Keratinocyte (primary cell): Measurements from ENCODE around the gene DSCAML1. TPM values are rescaled to one million over a fixed set of nuclear protein-coding genes. Genes with fewer than 3 reads are reported as not detected.

Experiments
- DNase-seq: peaks from one replicate; pipeline ENCODE4 v3.0.0-alpha.2; 2011; ENCODE audit warnings: low read depth, missing footprints, low spot score
- FAIRE-seq: peaks from 2 replicates; lab custom pipeline; 2011; peaks lifted over from hg19 to GRCh38; lab: Jason Lieb, UNC
- H2AFZ ChIP-seq: 2 replicates; pipeline ENCODE4 v1.6.0; 2012; ENCODE audit warnings: low read length, control low read depth, inconsistent platforms; ENCODE audit not compliant: control insufficient read depth
- H3K27ac ChIP-seq: 2 replicates; pipeline ENCODE4 v1.5.1; 2011; ENCODE audit warnings: low read length; ENCODE audit not compliant: control insufficient read depth, insufficient read depth
- H3K27me3 ChIP-seq: 3 replicates; pipeline ENCODE4 v1.6.0; 2011; ENCODE audit warnings: low read length; ENCODE audit not compliant: control insufficient read depth, insufficient read depth; ENCODE audit errors: extremely low read depth
- H3K36me3 ChIP-seq, 2 experiments: 2 replicates in 1 of 2; 3 replicates in 1 of 2; pipeline ENCODE4 v1.5.1; 2011; ENCODE audit warnings: low read length in 2 of 2, mild to moderate bottlenecking in 1 of 2; ENCODE audit not compliant: control insufficient read depth in 2 of 2, insufficient read depth in 2 of 2; ENCODE audit errors: extremely low read depth in 1 of 2
- H3K4me1 ChIP-seq: 3 replicates; pipeline ENCODE4 v1.5.1; 2011; ENCODE audit warnings: low read length; ENCODE audit not compliant: control insufficient read depth, insufficient read depth; ENCODE audit errors: extremely low read depth
- H3K4me2 ChIP-seq: 3 replicates; pipeline ENCODE4 v1.6.0; 2011; ENCODE audit warnings: low read depth, low read length; ENCODE audit not compliant: control insufficient read depth, insufficient read depth; ENCODE audit errors: extremely low read depth
- H3K4me3 ChIP-seq, 3 experiments: fragments of 200-600 bp in 1 of 3; sonication (generic) in 1 of 3; 2 replicates in 2 of 3; 3 replicates in 1 of 3; pipeline ENCODE4 v1.5.1; 2011 to 2016; ENCODE audit warnings: low read length in 3 of 3, mild to moderate bottlenecking in 3 of 3, control low read depth in 2 of 3, inconsistent platforms in 1 of 3, low read depth in 1 of 3, mixed read lengths in 1 of 3, mixed run types in 1 of 3, moderate library complexity in 1 of 3; ENCODE audit not compliant: control insufficient read depth in 2 of 3, insufficient read depth in 2 of 3; ENCODE audit errors: extremely low read depth in 1 of 3
- H3K79me2 ChIP-seq: 2 replicates; pipeline ENCODE4 v1.6.0; 2012; ENCODE audit warnings: low read length; ENCODE audit not compliant: control insufficient read depth, insufficient read depth
- H3K9ac ChIP-seq: 3 replicates; pipeline ENCODE4 v1.6.0; 2011; ENCODE audit warnings: low read length; ENCODE audit not compliant: control insufficient read depth, insufficient read depth; ENCODE audit errors: extremely low read depth
- H3K9me1 ChIP-seq: 3 replicates; pipeline ENCODE4 v1.6.0; 2011; ENCODE audit warnings: low read length; ENCODE audit not compliant: control insufficient read depth, insufficient read depth; ENCODE audit errors: extremely low read depth
- H3K9me3 ChIP-seq: 2 replicates; pipeline ENCODE4 v1.5.1; 2012; ENCODE audit warnings: low read depth, low read length; ENCODE audit not compliant: control insufficient read depth
- H4K20me1 ChIP-seq: 3 replicates; pipeline ENCODE4 v1.6.0; 2011; ENCODE audit warnings: low read length; ENCODE audit not compliant: control insufficient read depth, insufficient read depth; ENCODE audit errors: extremely low read depth
- EZH2 ChIP-seq: IDR thresholded peaks from one replicate; pipeline ENCODE4 v1.6.1; 2012; ENCODE audit warnings: inconsistent platforms, mild to moderate bottlenecking, low read length, moderate library complexity
- dilution Hi-C: fragments of 300-500 bp; cut with MboI; formaldehyde crosslinking; loops from one replicate; pipeline ENCODE4 v1.7.0; 2020; ENCODE audit warnings: low sequenced_read_pairs; ENCODE audit not compliant: extremely low pct_ligation_motif_present
- polyA plus RNA-seq, 5 experiments: library from polyadenylated mRNA; depleted of rRNA in 3 of 5; stranded (reverse) in 3 of 5; stranded (forward) in 1 of 5; unstranded in 1 of 5; fragments of >200 nt; gene quantifications; 1 replicate in 1 of 5; 2 replicates in 3 of 5; 3 replicates in 1 of 5; pipeline versions ENCODE4 v1.2.1 to v1.2.3, GENCODE V29; 2011 to 2012; ENCODE audit warnings: missing spikeins in 2 of 5, low read depth in 1 of 5, low replicate concordance in 1 of 5
- TF ChIP-seq, protein P1 (sequence below), 3 experiments: IDR thresholded peaks in 1 of 3; conservative IDR thresholded peaks in 1 of 3; optimal IDR thresholded peaks in 1 of 3; 2 replicates in 2 of 3; 3 replicates in 1 of 3; pipeline versions ENCODE3 to v1.5.1; 2011; ENCODE audit warnings: low read length in 3 of 3, mild to moderate bottlenecking in 3 of 3, moderate library complexity in 2 of 3, control low read depth in 1 of 3, inconsistent platforms in 1 of 3; ENCODE audit not compliant: insufficient read depth in 2 of 3; ENCODE audit errors: extremely low read depth in 1 of 3

DSCAML1 gene
- polyA plus RNA-seq, 1 donor (not counting 4 experiments of a cell fraction or from before 2014, with no cell fraction given) = not detected

- H3K9ac ChIP-seq = no peak overlapping the region
- no peaks in the 10 kb centered on the region for H3K4me1 ChIP-seq
- no peaks in the 10 kb centered on the region for H4K20me1 ChIP-seq
- no peak overlapping the region for H3K4me2 ChIP-seq
- H3K9me1 ChIP-seq = no peaks in the 10 kb centered on the region
- FAIRE-seq = no peak
- H3K9me3 ChIP-seq = no peaks in the 10 kb centered on the region
- no peak overlapping the region for H3K4me3 ChIP-seq
- H3K79me2 ChIP-seq = no peaks in the 10 kb centered on the region
- TF ChIP-seq EZH2 = no peak
- TF ChIP-seq, protein P1, sequence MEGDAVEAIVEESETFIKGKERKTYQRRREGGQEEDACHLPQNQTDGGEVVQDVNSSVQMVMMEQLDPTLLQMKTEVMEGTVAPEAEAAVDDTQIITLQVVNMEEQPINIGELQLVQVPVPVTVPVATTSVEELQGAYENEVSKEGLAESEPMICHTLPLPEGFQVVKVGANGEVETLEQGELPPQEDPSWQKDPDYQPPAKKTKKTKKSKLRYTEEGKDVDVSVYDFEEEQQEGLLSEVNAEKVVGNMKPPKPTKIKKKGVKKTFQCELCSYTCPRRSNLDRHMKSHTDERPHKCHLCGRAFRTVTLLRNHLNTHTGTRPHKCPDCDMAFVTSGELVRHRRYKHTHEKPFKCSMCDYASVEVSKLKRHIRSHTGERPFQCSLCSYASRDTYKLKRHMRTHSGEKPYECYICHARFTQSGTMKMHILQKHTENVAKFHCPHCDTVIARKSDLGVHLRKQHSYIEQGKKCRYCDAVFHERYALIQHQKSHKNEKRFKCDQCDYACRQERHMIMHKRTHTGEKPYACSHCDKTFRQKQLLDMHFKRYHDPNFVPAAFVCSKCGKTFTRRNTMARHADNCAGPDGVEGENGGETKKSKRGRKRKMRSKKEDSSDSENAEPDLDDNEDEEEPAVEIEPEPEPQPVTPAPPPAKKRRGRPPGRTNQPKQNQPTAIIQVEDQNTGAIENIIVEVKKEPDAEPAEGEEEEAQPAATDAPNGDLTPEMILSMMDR (optimal IDR thresholded peaks at IDR 0.05 in 1 of 3, IDR thresholded peaks at IDR 0.05 in 1 of 3, conservative IDR thresholded peaks at IDR 0.05 in 1 of 3; ENCODE audit: extremely low read depth in 1 of 3, insufficient read depth in 2 of 3, low read length in 3 of 3) = no peak
- no peak overlapping the region for H3K27ac ChIP-seq
- H2AFZ ChIP-seq = no peak overlapping the region
- no peak for DNase-seq
- H3K27me3 ChIP-seq = peaks cover 7% of the 10 kb centered on the region
- dilution Hi-C loops = no loop called here
- no peaks in the 10 kb centered on the region for H3K36me3 ChIP-seq
Observed at GRCh38 chr11:117705866-117706265, 91.2 kb downstream of the DSCAML1 start.

GRCh38 chr11:117704395-117705100 lies 92.5 kb downstream of the DSCAML1 start:
- Histone ChIP-seq H3K4me3 (no peak overlapping the region), H3K27ac (no peak overlapping the region), H2AFZ (no peak overlapping the region), H3K27me3 (peaks cover 4% of the 10 kb centered on the region), H3K79me2 (no peaks in the 10 kb centered on the region), H3K9me1 (no peaks in the 10 kb centered on the region), H3K9me3 (no peaks in the 10 kb centered on the region), H3K36me3 (no peaks in the 10 kb centered on the region), H4K20me1 (no peaks in the 10 kb centered on the region), H3K4me2 (no peak overlapping the region), H3K4me1 (no peaks in the 10 kb centered on the region), H3K9ac (no peak overlapping the region)
- FAIRE-seq (no peak), DNase-seq (no peak)
- dilution Hi-C loops = no loop called here
- TF ChIP-seq EZH2 = no peak
- TF ChIP-seq, protein P1 (optimal IDR thresholded peaks at IDR 0.05 in 1 of 3, IDR thresholded peaks at IDR 0.05 in 1 of 3, conservative IDR thresholded peaks at IDR 0.05 in 1 of 3; ENCODE audit: extremely low read depth in 1 of 3, insufficient read depth in 2 of 3, low read length in 3 of 3) = no peak
